NCI-H524 treated with DMSO at 0.1 percent for 48 hours (cell line): ENCODE results near the gene RHBDL3.

Experiments used
- DNase-seq: peaks from one replicate; lab custom pipeline; 2025; lab: John Stamatoyannopoulos, UW

RHBDL3 gene

DNA sequence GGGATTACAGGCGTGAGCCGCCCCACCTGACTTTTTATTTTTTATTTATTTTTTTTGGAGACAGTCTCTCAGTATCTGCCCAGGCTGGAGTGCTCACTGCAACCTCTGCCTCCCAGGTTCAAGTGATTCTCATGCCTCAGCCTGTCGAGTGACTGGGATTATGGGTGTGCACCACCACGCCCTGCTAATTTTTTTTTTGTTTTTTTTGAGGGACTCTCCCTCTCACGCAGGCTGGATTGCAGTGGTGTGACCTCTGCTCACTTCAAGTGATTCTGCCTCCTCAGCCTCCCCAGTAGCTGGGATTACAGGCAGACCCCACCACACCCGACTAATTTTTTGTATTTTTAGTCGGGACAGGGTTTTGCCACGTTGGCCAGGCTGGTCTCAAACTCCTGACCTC is 92.0 kb downstream of the RHBDL3 start:
- DNase-seq, result no peak

DNA sequence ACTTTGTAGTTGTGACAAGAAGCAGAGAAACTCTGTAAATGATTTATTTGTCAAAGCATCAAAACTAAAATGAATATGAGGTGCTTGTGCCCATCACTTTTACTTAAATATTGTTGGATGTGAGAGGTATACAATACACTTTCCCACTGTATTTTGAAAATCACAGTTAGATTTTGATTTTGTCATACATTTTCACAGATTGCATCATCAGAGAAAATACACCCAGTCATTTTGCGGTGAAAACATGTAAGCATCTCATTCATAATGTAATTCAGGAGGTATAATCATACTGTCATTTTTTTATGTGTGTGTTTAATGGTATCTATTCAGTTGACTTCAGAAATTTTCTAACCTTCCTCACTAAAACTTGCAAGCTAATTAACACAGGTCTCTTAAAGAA is 95.6 kb downstream of the RHBDL3 start:
- DNase-seq, result no peak

DNA sequence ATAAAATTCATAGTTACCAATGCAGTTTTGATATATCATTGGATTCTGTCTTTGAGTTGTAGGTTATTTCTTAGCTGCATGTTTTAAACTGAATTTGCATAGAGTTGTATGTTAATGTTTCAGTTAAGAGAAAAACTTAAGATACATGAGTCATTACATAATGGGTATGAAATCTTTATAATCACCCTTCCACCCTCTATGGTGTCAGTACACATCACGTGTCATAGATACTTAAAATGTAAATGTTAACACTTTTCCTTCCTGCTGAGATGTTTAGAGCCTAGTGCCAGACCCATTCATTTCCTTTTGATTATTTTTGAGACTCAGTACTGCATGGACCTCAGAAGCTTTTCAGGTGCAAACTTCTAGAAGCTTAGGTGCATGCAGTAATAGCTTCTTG is 104.8 kb downstream of the RHBDL3 start:
- no peak for DNase-seq
